HFF-Myc (cell line): ENCODE measurements around the gene NUP85.

ENCODE experiments used
- DNase-seq: peaks from one replicate; pipeline ENCODE4 v3.0.0-alpha.2; 2011; ENCODE audit warnings: low read depth; ENCODE audit errors: extremely low read depth
- H3K4me3 ChIP-seq: replicated peaks from 2 replicates; pipeline ENCODE4 v1.5.1; 2011; ENCODE audit warnings: low read depth, mild to moderate bottlenecking, control low read depth, low read length
- CTCF ChIP-seq: IDR thresholded peaks from 2 replicates; pipeline ENCODE4 v1.5.1; 2012; ENCODE audit warnings: mild to moderate bottlenecking, low read depth, low read length, control low read depth; ENCODE audit errors: missing control alignments

NUP85 gene

GRCh38 chr17:75237100-75238014, 31.9 kb downstream of the NUP85 start:
- no peak for TF ChIP-seq CTCF
- no peak for DNase-seq
- no peak overlapping the region for H3K4me3 ChIP-seq

GRCh38 chr17:75238020-75238580, 32.6 kb downstream of the NUP85 start:
- H3K4me3 ChIP-seq = no peak overlapping the region
- no peak for DNase-seq
- TF ChIP-seq CTCF = no peak

- DNase-seq = no peak
- TF ChIP-seq CTCF = peak; percentile 93
- H3K4me3 ChIP-seq = no peak overlapping the region
Measured at GRCh38 chr17:75238684-75239191, 33.3 kb downstream of the NUP85 start.

- TF ChIP-seq CTCF = no peak
- DNase-seq = no peak
- no peak overlapping the region for H3K4me3 ChIP-seq
Measured at GRCh38 chr17:75239214-75239613, 33.7 kb downstream of the NUP85 start.

- H3K4me3 ChIP-seq = no peak overlapping the region
- no peak for DNase-seq
- TF ChIP-seq CTCF = no peak
Measured at GRCh38 chr17:75239778-75240393, 34.4 kb downstream of the NUP85 start.

- TF ChIP-seq CTCF = peak; percentile 89
- H3K4me3 ChIP-seq = no peak overlapping the region
- DNase-seq = no peak
Measured at GRCh38 chr17:75240394-75241142, 35.1 kb downstream of the NUP85 start.
